A673 (cell line): ENCODE data around the gene HOXD4.

Source experiments
- EZH2 ChIP-seq: fragments of 200-600 bp; sonication (generic); IDR thresholded peaks from 2 replicates; pipeline ENCODE4 v1.6.1; 2017; ENCODE audit warnings: borderline replicate concordance, low read depth, mild to moderate bottlenecking, mixed read lengths, antibody characterized with exemption, low read length; ENCODE audit not compliant: poor library complexity, severe bottlenecking
- TF ChIP-seq, protein P1 (sequence below): fragments of 300-800, 200-600 bp; sonication (generic); conservative IDR thresholded peaks from 2 replicates; pipeline ENCODE4 v1.5.1; 2017; ENCODE audit warnings: low read depth, mild to moderate bottlenecking, antibody characterized with exemption, low read length, moderate library complexity, mixed read lengths

DNA sequence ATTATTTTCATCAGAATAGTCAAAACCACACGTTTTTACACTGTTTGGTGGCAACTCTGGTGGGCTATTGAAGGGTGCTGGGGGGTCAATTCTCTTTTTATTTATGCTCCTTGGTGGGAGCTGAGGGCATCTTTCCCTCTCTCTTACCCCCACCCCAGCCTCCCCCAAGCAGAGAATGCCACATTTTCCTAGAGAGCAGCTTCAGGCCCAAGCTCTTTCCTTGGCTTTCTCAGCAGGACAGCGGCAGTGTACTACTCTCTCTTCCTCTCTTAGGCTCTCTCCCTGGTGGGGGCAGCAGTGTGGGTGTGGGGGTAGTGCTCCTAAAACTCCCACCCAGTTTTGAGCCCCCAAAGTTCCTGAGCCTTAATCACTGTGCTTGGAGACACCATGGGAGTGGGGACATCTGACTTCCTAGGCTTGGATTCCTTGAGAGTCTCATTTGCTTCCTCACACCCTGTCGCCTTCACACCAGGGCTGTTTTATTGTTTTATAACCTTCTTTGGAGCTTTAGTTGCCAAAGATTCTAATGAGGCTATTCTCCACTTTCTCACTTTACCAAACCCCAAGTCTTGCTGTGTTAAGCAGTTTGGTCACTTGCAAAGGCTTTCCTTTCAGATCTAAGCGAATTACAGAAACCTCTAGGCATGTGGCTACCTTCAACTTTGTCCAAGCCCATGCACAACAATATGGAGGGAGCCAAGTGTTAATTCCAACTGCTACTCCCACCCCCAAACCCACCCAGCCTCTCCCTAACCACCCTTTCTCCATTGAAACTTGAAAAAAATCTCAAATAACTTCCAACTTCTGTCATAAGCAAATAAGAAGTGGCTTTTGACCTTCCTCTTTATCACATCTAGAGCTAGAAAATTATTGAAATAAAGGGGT lies 6.0 kb upstream of the HOXD4 start:
- no peak for TF ChIP-seq EZH2
- TF ChIP-seq, protein P1, sequence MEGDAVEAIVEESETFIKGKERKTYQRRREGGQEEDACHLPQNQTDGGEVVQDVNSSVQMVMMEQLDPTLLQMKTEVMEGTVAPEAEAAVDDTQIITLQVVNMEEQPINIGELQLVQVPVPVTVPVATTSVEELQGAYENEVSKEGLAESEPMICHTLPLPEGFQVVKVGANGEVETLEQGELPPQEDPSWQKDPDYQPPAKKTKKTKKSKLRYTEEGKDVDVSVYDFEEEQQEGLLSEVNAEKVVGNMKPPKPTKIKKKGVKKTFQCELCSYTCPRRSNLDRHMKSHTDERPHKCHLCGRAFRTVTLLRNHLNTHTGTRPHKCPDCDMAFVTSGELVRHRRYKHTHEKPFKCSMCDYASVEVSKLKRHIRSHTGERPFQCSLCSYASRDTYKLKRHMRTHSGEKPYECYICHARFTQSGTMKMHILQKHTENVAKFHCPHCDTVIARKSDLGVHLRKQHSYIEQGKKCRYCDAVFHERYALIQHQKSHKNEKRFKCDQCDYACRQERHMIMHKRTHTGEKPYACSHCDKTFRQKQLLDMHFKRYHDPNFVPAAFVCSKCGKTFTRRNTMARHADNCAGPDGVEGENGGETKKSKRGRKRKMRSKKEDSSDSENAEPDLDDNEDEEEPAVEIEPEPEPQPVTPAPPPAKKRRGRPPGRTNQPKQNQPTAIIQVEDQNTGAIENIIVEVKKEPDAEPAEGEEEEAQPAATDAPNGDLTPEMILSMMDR, result no peak
